GM12878 (cell line): ENCODE data around the gene MYBL2. TPM values are rescaled to one million over a fixed set of nuclear protein-coding genes. Genes with fewer than 3 reads are reported as not detected.

ENCODE experiments used
- ATAC-seq: fragments of 200-7000 bp; cut with Tn5 transposase; 3 replicates; pipeline ENCODE4 v1.9.1; 2020; ENCODE audit warnings: mild to moderate bottlenecking, moderate library complexity
- BruUV-seq: library from RNA; stranded (reverse); fragments of 400-500 nt; replicated peaks from 2 replicates; lab custom pipeline; 2021; lab: Mats Ljungman, UMichigan
- CTCF ChIA-PET: fragments of 300-600 bp; sonication (Branson Sonifier 250); formaldehyde crosslinking; extraction: SDS; loops from one replicate; lab custom pipeline; 2021; ENCODE audit warnings: inconsistent platforms; lab: Yijun Ruan, JAX
- POLR2A ChIA-PET: fragments of 350-600 bp; formaldehyde crosslinking; extraction: SDS; loops from one replicate; lab custom pipeline; 2021; ENCODE audit warnings: inconsistent platforms; lab: Charles Lee
- RAD21 ChIA-PET: fragments of 300-600 bp; sonication (Branson Sonifier 250); formaldehyde crosslinking; loops from one replicate; lab custom pipeline; 2023; ENCODE audit warnings: antibody characterized with exemption; ENCODE audit not compliant: unreplicated experiment; lab: Charles Lee
- SMC1A ChIA-PET: fragments of 300-600 bp; sonication (Branson Sonifier 250); formaldehyde crosslinking; loops from one replicate; lab custom pipeline; 2023; ENCODE audit not compliant: unreplicated experiment, uncharacterized antibody; lab: Charles Lee
- DNase-seq: peaks from one replicate; pipeline ENCODE4 v3.0.0-alpha.2; 2011; ENCODE audit warnings: low read depth, low spot score
- FAIRE-seq: peaks from 3 replicates; lab custom pipeline; 2011; peaks lifted over from hg19 to GRCh38; lab: Jason Lieb, UNC
- H2AFZ ChIP-seq: 2 replicates; pipeline ENCODE4 v1.6.0; 2011; ENCODE audit warnings: low read depth, low read length, control low read depth; ENCODE audit not compliant: control insufficient read depth
- H3K27ac ChIP-seq: 2 replicates; pipeline ENCODE4 v1.5.1; 2011; ENCODE audit warnings: control low read depth; ENCODE audit not compliant: control insufficient read depth, insufficient read depth
- H3K27me3 ChIP-seq, 2 experiments: replicated peaks in 1 of 2; 2 replicates each; pipeline versions ENCODE4 v1.6.0 to v1.6.1; 2011; ENCODE audit warnings: low read length in 1 of 2; ENCODE audit not compliant: control insufficient read depth in 2 of 2, insufficient read depth in 2 of 2
- H3K36me3 ChIP-seq, 2 experiments: 2 replicates each; pipeline ENCODE4 v1.5.1; 2011; ENCODE audit warnings: low read length in 1 of 2; ENCODE audit not compliant: control insufficient read depth in 2 of 2, insufficient read depth in 2 of 2
- H3K4me1 ChIP-seq: 2 replicates; pipeline ENCODE4 v1.6.1; 2011; ENCODE audit warnings: mild to moderate bottlenecking, low read length, moderate library complexity, mixed read lengths; ENCODE audit not compliant: control insufficient read depth, insufficient read depth
- H3K4me2 ChIP-seq: 2 replicates; pipeline ENCODE4 v1.6.0; 2011; ENCODE audit warnings: control low read depth; ENCODE audit not compliant: control insufficient read depth, insufficient read depth
- H3K4me3 ChIP-seq: fragments of 200-600 bp; sonication (generic); 2 replicates; pipeline ENCODE4 v1.5.1; 2016
- H3K79me2 ChIP-seq: 2 replicates; pipeline ENCODE4 v1.6.0; 2011; ENCODE audit warnings: low read length; ENCODE audit not compliant: control insufficient read depth, insufficient read depth
- H3K9ac ChIP-seq: 2 replicates; pipeline ENCODE4 v1.8.0; 2011; ENCODE audit warnings: low read length, control low read depth, mixed read lengths; ENCODE audit not compliant: control insufficient read depth, insufficient read depth
- H3K9me3 ChIP-seq: replicated peaks from 3 replicates; pipeline ENCODE4 v1.5.1; 2011; ENCODE audit warnings: mild to moderate bottlenecking, low read length; ENCODE audit not compliant: control insufficient read depth, insufficient read depth
- H4K20me1 ChIP-seq: 2 replicates; pipeline ENCODE4 v1.6.0; 2011; ENCODE audit not compliant: control insufficient read depth, insufficient read depth
- ASH2L ChIP-seq: fragments of 300-600, 200-600 bp; sonication (generic); IDR thresholded peaks from 2 replicates; pipeline ENCODE4 v1.6.1; 2017; ENCODE audit warnings: low read depth, mild to moderate bottlenecking, borderline replicate concordance
- EED ChIP-seq: sonication (generic); IDR thresholded peaks from 2 replicates; pipeline ENCODE4 v1.6.1; 2016; ENCODE audit warnings: antibody characterized with exemption, low read depth
- ELK1 ChIP-seq: IDR thresholded peaks from 2 replicates; pipeline ENCODE4 v1.6.1; 2012; ENCODE audit warnings: low read depth, low read length, improper control_type of control experiment
- EP300 ChIP-seq, 2 experiments: fragments of 150-350 bp in 1 of 2; IDR thresholded peaks; 2 replicates each; pipeline ENCODE4 v1.6.1; 2011 to 2012; ENCODE audit warnings: low read depth in 2 of 2, low read length in 2 of 2, borderline replicate concordance in 1 of 2, improper control_type of control experiment in 1 of 2, inconsistent platforms in 1 of 2; ENCODE audit not compliant: control insufficient read depth in 1 of 2
- EZH2 ChIP-seq: IDR thresholded peaks from 2 replicates; pipeline ENCODE4 v1.6.1; 2012; ENCODE audit warnings: low read depth, mild to moderate bottlenecking, control low read depth, inconsistent platforms, low read length, borderline replicate concordance; ENCODE audit not compliant: control insufficient read depth
- IRF3 ChIP-seq: fragments of 450-650 bp; IDR thresholded peaks from 2 replicates; pipeline ENCODE4 v1.6.1; 2014; ENCODE audit warnings: mild to moderate bottlenecking
- KDM1A ChIP-seq: fragments of 200-600 bp; sonication (generic); IDR thresholded peaks from 2 replicates; pipeline ENCODE4 v1.6.1; 2016; ENCODE audit warnings: borderline replicate concordance
- PAX8 ChIP-seq: fragments of 450-650 bp; IDR thresholded peaks from 2 replicates; pipeline ENCODE4 v1.6.1; 2017; ENCODE audit warnings: mild to moderate bottlenecking, moderate library complexity
- PBX3 ChIP-seq: IDR thresholded peaks from 2 replicates; pipeline ENCODE4 v1.6.1; 2011; ENCODE audit warnings: mild to moderate bottlenecking, low read depth, low read length, moderate library complexity; ENCODE audit not compliant: insufficient replicate concordance
- PKNOX1 ChIP-seq: fragments of 450-650 bp; IDR thresholded peaks from 2 replicates; pipeline ENCODE4 v1.6.1; 2016; ENCODE audit warnings: mild to moderate bottlenecking
- POU2F2 ChIP-seq: IDR thresholded peaks from 3 replicates; pipeline ENCODE4 v1.6.1; 2011; ENCODE audit warnings: low read depth, mild to moderate bottlenecking, low read length, borderline replicate concordance
- SP1 ChIP-seq: IDR thresholded peaks from one replicate; pipeline ENCODE4 v1.6.1; 2011; ENCODE audit warnings: low read depth, low read length
- SREBF2 ChIP-seq: IDR thresholded peaks from 2 replicates; pipeline ENCODE4 v1.6.1; 2012; ENCODE audit warnings: mild to moderate bottlenecking, low read length
- TBL1XR1 ChIP-seq: IDR thresholded peaks from 2 replicates; pipeline ENCODE4 v1.6.1; 2012; ENCODE audit warnings: low read depth, low read length, improper control_type of control experiment
- TCF12 ChIP-seq: IDR thresholded peaks from 2 replicates; pipeline ENCODE4 v1.6.1; 2011; ENCODE audit warnings: low read depth, mild to moderate bottlenecking, low read length
- WRNIP1 ChIP-seq: IDR thresholded peaks from 2 replicates; pipeline ENCODE4 v1.6.1; 2011; ENCODE audit warnings: low read depth, low read length, improper control_type of control experiment, borderline replicate concordance
- ZBTB4 ChIP-seq: fragments of 450-650 bp; formaldehyde crosslinking; IDR thresholded peaks from 2 replicates; pipeline ENCODE4 v1.4.0; 2022; ENCODE audit warnings: mild to moderate bottlenecking, moderate library complexity
- WGBS: methylation state at CpG from one replicate; pipeline ENCODE4 v1.1.6; 2016; ENCODE audit warnings: low lambda C conversion rate; ENCODE audit not compliant: insufficient replicate concordance, insufficient coverage; ENCODE audit errors: missing lambda C conversion rate; 5-methylcytosine and 5-hydroxymethylcytosine counted together
- in situ Hi-C: fragments of 300-500 bp; cut with MboI; formaldehyde crosslinking; loops from 9 replicates; pipeline ENCODE4 v1.14.3; 2018; ENCODE audit warnings: mixed read lengths
- intact Hi-C: fragments of 100-400 bp; cut with micrococcal nuclease; formaldehyde crosslinking; loops from one replicate; pipeline ENCODE4 v1.14.2; 2022; ENCODE audit not compliant: unreplicated experiment
- polyA plus RNA-seq, 11 experiments: library from polyadenylated mRNA; depleted of rRNA in 4 of 11; unstranded in 6 of 11; stranded (reverse) in 5 of 11; fragments of >200 nt; fragmentation: Nextera tagmentation in 4 of 11; fragmentation: Illumina TruSeq in 1 of 11; extraction: Ambion mirVana in 4 of 11; extraction: Trizol in 1 of 11; gene quantifications; 1 replicate in 1 of 11; 2 replicates in 10 of 11; pipeline versions ENCODE4 v1.2.1 to v1.2.3, GENCODE V29; 2011 to 2016; ENCODE audit warnings: inconsistent platforms in 2 of 11, missing spikeins in 2 of 11, low read depth in 1 of 11
- total RNA-seq, 4 experiments: library from RNA; depleted of rRNA in 3 of 4; stranded (reverse); fragments of >200 nt in 3 of 4; fragmentation: Illumina TruSeq in 1 of 4; extraction: Trizol in 1 of 4; gene quantifications; 2 replicates each; pipeline versions ENCODE4 v1.2.1 to v1.2.3, GENCODE V29; 2013 to 2021

The MYBL2 gene
- total and polyA plus RNA-seq, 10 of the 15 experiments (the other 5 are each of a cell fraction or from before 2014, with no cell fraction given) = 4.5 to 213 (median 74.2) TPM

- Histone ChIP-seq H4K20me1 (no peaks in the 10 kb centered on the region), H3K79me2 (no peaks in the 10 kb centered on the region), H2AFZ (no peak overlapping the region), H3K4me3 (no peak overlapping the region), H3K9ac (no peak overlapping the region), H3K27ac (no peak overlapping the region), H3K9me3 (no peaks in the 10 kb centered on the region; the same call in 2 of the 3 replicates), H3K4me2 (no peak overlapping the region), H3K27me3 (no peaks in the 10 kb centered on the region), H3K36me3 (no peaks in the 10 kb centered on the region), H3K4me1 (peaks cover 33% of the 10 kb centered on the region)
- no TSS peak for BruUV-seq
- ChIA-PET CTCF (interaction anchor here (1.2 kb wide), 1 partner anchor 17 kb away, joined by 5 read pairs; no protein-coding TSS in a partner anchor), SMC1A (interaction anchor here (0.8 to 2.8 kb wide), 7 partner anchors 8 to 349 kb away, joined by 3 to 10 read pairs (median 5); no protein-coding TSS in a partner anchor), RAD21 (no interaction called here), POLR2A (interaction anchor here (1.2 kb wide), 1 partner anchor 51 kb away, joined by 3 read pairs; no protein-coding TSS in a partner anchor)
- intact Hi-C loops = no loop called here
- WGBS = 89% methylated on average over 5 of the region's 5 CpGs
- no peak for DNase-seq
- ATAC-seq = no peak
- in situ Hi-C loops = no loop called here
- no peak for FAIRE-seq
- TF ChIP-seq PKNOX1 = no peak
- TF ChIP-seq ASH2L = no peak
- no peak for TF ChIP-seq TBL1XR1
- no peak for TF ChIP-seq SP1
- no peak for TF ChIP-seq EZH2
- no peak for TF ChIP-seq EED
- TF ChIP-seq IRF3 = no peak
- TF ChIP-seq ZBTB4 = no peak
- TF ChIP-seq TCF12 = no peak
- no peak for TF ChIP-seq WRNIP1
- no peak for TF ChIP-seq PBX3
- TF ChIP-seq ELK1 = no peak
- TF ChIP-seq PAX8 = no peak
- TF ChIP-seq KDM1A = no peak
- TF ChIP-seq POU2F2 = no peak
- no peak for TF ChIP-seq SREBF2
- TF ChIP-seq EP300 (IDR thresholded peaks at IDR 0.05; ENCODE audit: borderline replicate concordance in 1 of 2, control insufficient read depth in 1 of 2, low read depth in 2 of 2, low read length in 2 of 2) = no peak
These were observed 65.0 kb downstream of the MYBL2 start for GRCh38 chr20:43731927-43732326.
